NCI-H146 treated with DMSO at 0.1 percent for 48 hours (cell line): ENCODE results near the gene PTK6.

Experiments
- DNase-seq: peaks from one replicate; lab custom pipeline; 2025; ENCODE audit not compliant: unreplicated experiment; lab: John Stamatoyannopoulos, UW

Gene PTK6

GRCh38 chr20:63545814-63546213 is 8.6 kb upstream of the PTK6 start:
- peak; percentile 85 for DNase-seq

- DNase-seq: no peak
These were observed 7.9 kb upstream of the PTK6 start for GRCh38 chr20:63544958-63545516.

- DNase-seq: no peak
These were observed 7.2 kb upstream of the PTK6 start for GRCh38 chr20:63544241-63544957.

- no peak for DNase-seq
These were observed 6.6 kb upstream of the PTK6 start for GRCh38 chr20:63543733-63544132.

- DNase-seq: no peak
These were observed 6.0 kb upstream of the PTK6 start for GRCh38 chr20:63543131-63543530.

GRCh38 chr20:63542696-63543095 is 5.5 kb upstream of the PTK6 start:
- no peak for DNase-seq

- DNase-seq: no peak
These were observed 4.9 kb upstream of the PTK6 start for GRCh38 chr20:63542031-63542559.

- DNase-seq: no peak
These were observed 4.2 kb upstream of the PTK6 start for GRCh38 chr20:63541371-63541770.

- DNase-seq: no peak
These were observed 3.4 kb upstream of the PTK6 start for GRCh38 chr20:63540417-63541186.

- DNase-seq: no peak
These were observed 2.5 kb upstream of the PTK6 start for GRCh38 chr20:63539441-63540370.

GRCh38 chr20:63539092-63539430 is 1.9 kb upstream of the PTK6 start:
- DNase-seq: no peak

GRCh38 chr20:63538204-63539091 is 1.3 kb upstream of the PTK6 start:
- no peak for DNase-seq

- DNase-seq: peak; percentile 74
These were observed 488 bp upstream of the PTK6 start for GRCh38 chr20:63537525-63538203.

GRCh38 chr20:63536241-63536977 is 767 bp downstream of the PTK6 start:
- peak; percentile 53 for DNase-seq

- no peak for DNase-seq
These were observed 2.1 kb downstream of the PTK6 start for GRCh38 chr20:63534831-63535651.

GRCh38 chr20:63534427-63534830 is 2.7 kb downstream of the PTK6 start:
- DNase-seq: no peak

- DNase-seq: no peak
These were observed 3.2 kb downstream of the PTK6 start for GRCh38 chr20:63533871-63534393.

- DNase-seq: no peak
These were observed 3.8 kb downstream of the PTK6 start for GRCh38 chr20:63533388-63533787.
